ENCODE results near the gene MTCH1.

MTCH1 gene

DNA sequence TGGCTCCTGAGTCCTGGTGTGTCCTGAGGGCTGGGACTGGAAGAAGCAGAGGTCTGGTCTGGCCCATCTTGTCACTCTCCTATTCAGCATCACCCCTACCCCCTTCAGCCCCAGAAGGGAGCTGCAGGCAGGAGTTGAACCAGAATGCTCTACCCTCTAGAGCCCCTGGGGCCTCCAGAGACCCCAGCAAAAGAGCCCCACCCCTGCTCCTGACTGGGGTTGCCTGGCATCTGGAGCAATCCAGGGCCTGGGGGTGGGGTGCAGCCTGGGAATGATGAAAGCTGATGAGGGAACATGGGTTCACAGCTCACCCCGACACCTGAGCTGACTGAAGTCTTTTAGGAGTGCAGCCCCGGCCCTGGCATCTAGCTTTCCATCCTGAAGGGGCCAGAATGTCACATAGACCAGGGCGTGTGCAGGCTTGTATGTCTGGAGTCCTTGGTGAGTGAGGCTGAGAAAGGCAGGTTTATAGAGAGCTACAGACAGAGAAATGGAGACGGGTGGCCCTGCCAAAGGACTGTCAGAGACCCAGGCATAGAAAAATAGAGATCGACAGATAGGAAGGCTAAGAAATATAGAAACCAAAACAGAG lies 31.7 kb upstream of the MTCH1 start:
- TF ChIP-seq, protein P1, sequence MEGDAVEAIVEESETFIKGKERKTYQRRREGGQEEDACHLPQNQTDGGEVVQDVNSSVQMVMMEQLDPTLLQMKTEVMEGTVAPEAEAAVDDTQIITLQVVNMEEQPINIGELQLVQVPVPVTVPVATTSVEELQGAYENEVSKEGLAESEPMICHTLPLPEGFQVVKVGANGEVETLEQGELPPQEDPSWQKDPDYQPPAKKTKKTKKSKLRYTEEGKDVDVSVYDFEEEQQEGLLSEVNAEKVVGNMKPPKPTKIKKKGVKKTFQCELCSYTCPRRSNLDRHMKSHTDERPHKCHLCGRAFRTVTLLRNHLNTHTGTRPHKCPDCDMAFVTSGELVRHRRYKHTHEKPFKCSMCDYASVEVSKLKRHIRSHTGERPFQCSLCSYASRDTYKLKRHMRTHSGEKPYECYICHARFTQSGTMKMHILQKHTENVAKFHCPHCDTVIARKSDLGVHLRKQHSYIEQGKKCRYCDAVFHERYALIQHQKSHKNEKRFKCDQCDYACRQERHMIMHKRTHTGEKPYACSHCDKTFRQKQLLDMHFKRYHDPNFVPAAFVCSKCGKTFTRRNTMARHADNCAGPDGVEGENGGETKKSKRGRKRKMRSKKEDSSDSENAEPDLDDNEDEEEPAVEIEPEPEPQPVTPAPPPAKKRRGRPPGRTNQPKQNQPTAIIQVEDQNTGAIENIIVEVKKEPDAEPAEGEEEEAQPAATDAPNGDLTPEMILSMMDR (IDR thresholded peaks at IDR 0.05; ENCODE audit: low read depth, low read length): no peak
- DNase-seq (ENCODE audit: low read depth in 2 of 2): no peak
- H3K4me3 ChIP-seq (replicated peaks in 1 of 2; ENCODE audit: low read depth in 2 of 2, low read length in 2 of 2): no peak overlapping the region

DNA sequence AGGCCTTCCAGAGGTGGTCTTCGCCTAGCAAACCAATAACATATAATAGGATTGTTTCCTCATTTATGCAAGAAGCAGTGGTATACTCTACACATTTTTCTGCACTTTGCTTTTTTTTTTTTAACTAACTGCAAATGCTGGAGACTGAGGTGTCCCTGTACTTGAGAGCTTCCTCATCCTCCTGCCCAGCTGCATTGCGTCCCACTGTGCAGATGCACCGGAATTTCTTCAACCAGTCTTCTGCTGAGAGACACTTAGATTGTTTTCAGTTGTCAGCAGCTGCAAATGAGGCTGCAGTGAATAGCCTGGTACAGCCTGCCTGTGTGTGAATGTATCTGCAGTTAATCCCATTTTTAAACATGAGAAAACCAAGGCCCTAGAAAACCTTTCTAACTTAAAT lies 31.0 kb upstream of the MTCH1 start:
- DNase-seq (ENCODE audit: low read depth in 2 of 2): no peak
- no peak overlapping the region for H3K4me3 ChIP-seq (replicated peaks in 1 of 2; ENCODE audit: low read depth in 2 of 2, low read length in 2 of 2)
- TF ChIP-seq, protein P1 (IDR thresholded peaks at IDR 0.05; ENCODE audit: low read depth, low read length): no peak

DNA sequence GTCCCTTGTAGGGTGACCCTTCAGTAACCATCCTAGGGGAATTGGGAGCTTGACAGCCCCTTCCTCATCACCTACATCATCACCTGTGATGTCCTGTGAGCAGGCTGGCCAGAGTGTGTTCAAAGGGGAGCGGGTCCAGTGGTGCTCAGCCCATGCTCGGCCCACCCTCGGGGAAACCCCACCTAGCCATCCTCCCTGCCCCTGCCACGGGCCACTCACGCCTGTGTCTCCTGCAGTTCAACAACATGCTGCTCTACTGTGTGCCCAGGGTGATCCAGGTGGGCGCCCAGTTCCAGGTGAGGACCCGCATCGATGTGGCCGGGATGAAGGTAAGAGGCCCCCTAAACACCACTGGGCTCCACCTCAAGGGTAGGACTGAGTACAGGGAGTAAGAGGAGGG lies 29.5 kb upstream of the MTCH1 start:
- DNase-seq (ENCODE audit: low read depth in 2 of 2): no peak
- TF ChIP-seq, protein P1 (IDR thresholded peaks at IDR 0.05; ENCODE audit: low read depth, low read length): no peak
- H3K4me3 ChIP-seq (replicated peaks in 1 of 2; ENCODE audit: low read depth in 2 of 2, low read length in 2 of 2): no peak overlapping the region

DNA sequence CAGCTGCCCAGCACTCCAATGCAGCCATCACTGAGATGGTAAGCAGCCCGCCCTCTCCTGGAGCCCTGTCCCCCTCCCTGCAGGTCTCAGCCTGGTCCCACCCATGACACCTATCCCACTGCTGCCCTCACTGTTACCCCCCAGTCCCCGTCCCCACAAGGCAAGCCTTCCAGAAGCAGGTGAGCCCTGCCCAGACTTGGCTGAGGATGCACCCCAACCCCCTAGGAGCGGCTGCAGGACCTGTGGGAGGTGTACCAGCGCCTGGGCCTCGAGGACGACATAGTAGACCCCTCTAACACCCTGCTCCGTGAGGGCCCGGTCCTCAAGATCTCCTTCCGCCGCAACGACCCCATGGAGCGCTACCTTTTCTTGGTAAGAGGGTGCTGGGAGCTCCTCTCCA lies 28.7 kb upstream of the MTCH1 start:
- DNase-seq (ENCODE audit: low read depth in 2 of 2): no peak
- H3K4me3 ChIP-seq (replicated peaks in 1 of 2; ENCODE audit: low read depth in 2 of 2, low read length in 2 of 2): no peak overlapping the region
- TF ChIP-seq, protein P1 (IDR thresholded peaks at IDR 0.05; ENCODE audit: low read depth, low read length): no peak

DNA sequence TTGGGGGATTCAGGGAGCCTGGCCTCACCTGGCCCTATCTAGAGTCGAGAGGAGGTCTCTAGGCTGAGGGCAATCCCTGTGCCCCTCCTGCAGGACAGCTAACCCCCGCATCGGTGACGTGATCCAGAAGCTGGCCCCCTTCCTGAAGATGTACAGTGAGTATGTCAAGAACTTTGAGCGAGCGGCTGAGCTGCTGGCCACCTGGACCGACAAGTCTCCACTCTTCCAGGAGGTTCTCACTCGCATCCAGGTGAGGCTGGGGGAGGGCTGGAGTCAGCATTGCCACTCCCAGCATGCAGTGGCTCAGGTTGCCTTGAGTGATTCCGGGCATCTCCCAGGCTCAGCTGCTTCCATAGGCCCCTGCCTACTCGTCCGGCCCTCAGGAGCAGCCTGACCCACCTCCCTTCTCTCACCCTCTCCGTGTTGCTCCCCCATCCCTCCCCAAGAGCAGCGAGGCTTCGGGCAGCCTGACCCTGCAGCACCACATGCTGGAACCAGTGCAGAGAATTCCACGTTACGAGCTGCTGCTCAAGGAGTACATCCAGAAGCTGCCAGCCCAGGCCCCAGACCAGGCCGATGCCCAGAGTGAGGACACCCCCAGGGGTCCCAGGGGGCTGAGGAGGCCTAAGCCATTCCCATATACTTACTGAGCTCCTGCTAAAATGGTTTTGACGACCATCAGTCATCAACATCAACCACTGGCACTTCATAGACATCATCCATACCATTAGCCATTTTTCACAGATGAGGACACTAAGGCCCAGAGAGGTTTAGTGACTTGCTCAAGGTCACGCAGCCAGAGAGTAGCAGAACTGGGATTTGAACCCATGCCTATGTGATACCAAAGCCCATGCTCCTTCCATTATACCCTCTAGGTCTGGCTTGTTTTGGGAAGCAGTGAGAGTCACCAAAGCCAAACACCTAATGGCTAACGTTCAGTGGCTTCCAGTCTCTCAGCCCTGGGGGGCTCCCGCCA lies 27.8 kb upstream of the MTCH1 start:
- no peak overlapping the region for H3K4me3 ChIP-seq (replicated peaks in 1 of 2; ENCODE audit: low read depth in 2 of 2, low read length in 2 of 2)
- DNase-seq (ENCODE audit: low read depth in 2 of 2): no peak
- TF ChIP-seq, protein P1 (IDR thresholded peaks at IDR 0.05; ENCODE audit: low read depth, low read length): no peak

DNA sequence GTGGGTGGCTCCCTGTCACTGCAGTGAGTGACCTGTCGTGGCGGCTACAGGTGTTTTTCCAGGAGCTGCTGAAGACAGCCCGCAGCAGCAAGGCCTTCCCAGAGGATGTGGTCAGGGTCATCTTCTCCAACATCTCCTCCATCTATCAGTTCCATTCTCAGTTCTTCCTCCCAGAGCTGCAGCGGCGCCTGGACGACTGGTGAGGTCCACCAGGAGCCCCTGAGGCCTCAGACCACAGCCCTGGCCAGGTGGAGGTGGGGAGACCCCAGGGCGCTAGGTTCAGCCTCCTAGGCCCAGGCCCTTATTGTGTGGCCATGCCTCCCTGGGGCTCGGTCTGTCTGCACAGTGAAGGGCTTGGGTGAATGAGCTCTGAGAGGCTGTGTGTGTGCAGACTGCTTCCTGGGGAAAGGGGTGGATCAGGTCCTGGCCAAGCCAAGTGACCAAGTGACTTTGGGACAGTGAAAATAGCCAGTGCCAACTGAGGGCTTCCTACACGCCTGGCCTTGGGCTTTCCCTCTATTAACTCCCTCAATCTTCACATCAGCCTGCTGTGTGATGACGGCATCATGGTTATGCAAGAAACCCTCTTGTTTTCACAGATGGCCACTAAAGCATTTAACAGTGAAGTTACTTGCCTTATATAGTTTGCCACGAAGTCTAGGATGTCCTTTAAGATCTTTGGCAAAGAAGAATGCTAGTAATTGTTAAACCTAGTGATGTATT lies 25.8 kb upstream of the MTCH1 start:
- no peak overlapping the region for H3K4me3 ChIP-seq (replicated peaks in 1 of 2; ENCODE audit: low read depth in 2 of 2, low read length in 2 of 2)
- TF ChIP-seq, protein P1 (IDR thresholded peaks at IDR 0.05; ENCODE audit: low read depth, low read length): no peak
- DNase-seq (ENCODE audit: low read depth in 2 of 2): peak; percentile 53 to 83
